HepG2 (cell line): ENCODE measurements around the gene PYCR2. TPM values are rescaled to one million over a fixed set of nuclear protein-coding genes. Genes with fewer than 3 reads are reported as not detected.

ENCODE experiments used
- ASH2L ChIP-seq: fragments of 300-600, 200-600 bp; sonication (generic); IDR thresholded peaks from 2 replicates; pipeline ENCODE4 v1.7.0; 2017; ENCODE audit warnings: low read depth, mild to moderate bottlenecking, moderate library complexity, mixed read lengths, low read length; ENCODE audit not compliant: insufficient read length
- CEBPG ChIP-seq: IDR thresholded peaks from 2 replicates; pipeline ENCODE4 v1.6.1; 2016
- EHMT2 ChIP-seq: fragments of 200-600 bp; sonication (generic); IDR thresholded peaks from 2 replicates; pipeline ENCODE4 v1.7.0; 2017; ENCODE audit warnings: antibody characterized with exemption, low read depth, low read length, borderline replicate concordance
- ELF1 ChIP-seq: sonication (generic); formaldehyde crosslinking; IDR thresholded peaks from 2 replicates; pipeline ENCODE4 v1.4.0; 2020; ENCODE audit warnings: missing genetic modification reagents
- HDAC6 ChIP-seq: fragments of 200-600 bp; sonication (generic); IDR thresholded peaks from 2 replicates; pipeline ENCODE4 v1.7.0; 2017; ENCODE audit warnings: mild to moderate bottlenecking, antibody characterized with exemption, low read length, low read depth
- MAFG ChIP-seq: sonication (generic); formaldehyde crosslinking; IDR thresholded peaks from 2 replicates; pipeline ENCODE4 v1.5.1; 2020; ENCODE audit warnings: mild to moderate bottlenecking, missing genetic modification reagents
- MBNL3 ChIP-seq: fragments of 250-450 bp; sonication (Bioruptor Pico); conservative IDR thresholded peaks from 2 replicates; pipeline ENCODE4 v1.8.0; 2022; ENCODE audit warnings: mild to moderate bottlenecking, inconsistent platforms
- NR2F1 ChIP-seq, 2 experiments: fragments of 450-650 bp in 1 of 2; formaldehyde crosslinking in 1 of 2; IDR thresholded peaks; 2 replicates each; pipeline versions ENCODE4 v1.5.0 to v1.6.1; 2016 to 2020; ENCODE audit warnings: mild to moderate bottlenecking in 1 of 2, missing compliant biosample characterization in 1 of 2, missing genetic modification reagents in 1 of 2, moderate library complexity in 1 of 2
- ONECUT2 ChIP-seq: sonication (generic); formaldehyde crosslinking; IDR thresholded peaks from 2 replicates; pipeline ENCODE4 v1.4.0; 2020; ENCODE audit warnings: missing genetic modification reagents
- PITX1 ChIP-seq: sonication (generic); formaldehyde crosslinking; IDR thresholded peaks from 2 replicates; pipeline ENCODE4 v1.5.1; 2020; ENCODE audit warnings: mild to moderate bottlenecking, missing genetic modification reagents
- RFX3 ChIP-seq: IDR thresholded peaks from 2 replicates; pipeline ENCODE4 v1.6.1; 2016; ENCODE audit warnings: missing biosample characterization, missing genetic modification reagents
- RFXAP ChIP-seq: sonication (generic); formaldehyde crosslinking; IDR thresholded peaks from 2 replicates; pipeline ENCODE4 v1.4.0; 2020; ENCODE audit warnings: missing genetic modification reagents, borderline replicate concordance
- ZBTB1 ChIP-seq: sonication (generic); formaldehyde crosslinking; IDR thresholded peaks from 2 replicates; pipeline ENCODE4 v1.4.0; 2020; ENCODE audit warnings: missing genetic modification reagents, borderline replicate concordance
- ZBTB8A ChIP-seq: sonication (generic); formaldehyde crosslinking; IDR thresholded peaks from 2 replicates; pipeline ENCODE4 v1.4.0; 2020; ENCODE audit warnings: mild to moderate bottlenecking, low read depth, missing genetic modification reagents, borderline replicate concordance
- ZFP41 ChIP-seq: sonication (generic); formaldehyde crosslinking; IDR thresholded peaks from 2 replicates; pipeline ENCODE4 v1.4.0; 2020; ENCODE audit warnings: mild to moderate bottlenecking, missing genetic modification reagents, borderline replicate concordance
- ZFX ChIP-seq: sonication (generic); formaldehyde crosslinking; IDR thresholded peaks from 2 replicates; pipeline ENCODE4 v1.4.0; 2020; ENCODE audit warnings: mild to moderate bottlenecking, low read depth, missing genetic modification reagents, moderate library complexity
- ZNF20 ChIP-seq: sonication (generic); formaldehyde crosslinking; IDR thresholded peaks from 2 replicates; pipeline ENCODE4 v1.4.0; 2020; ENCODE audit warnings: mild to moderate bottlenecking, moderate library complexity, missing genetic modification reagents
- ZNF546 ChIP-seq: sonication (generic); formaldehyde crosslinking; conservative IDR thresholded peaks from 2 replicates; pipeline ENCODE4 v1.8.1; 2023; ENCODE audit warnings: mild to moderate bottlenecking, missing genetic modification reagents
- ZNF589 ChIP-seq: sonication (generic); formaldehyde crosslinking; conservative IDR thresholded peaks from 2 replicates; pipeline ENCODE4 v1.8.0; 2022; ENCODE audit warnings: mild to moderate bottlenecking, moderate library complexity, missing genetic modification reagents
- ZNF674 ChIP-seq: sonication (generic); formaldehyde crosslinking; IDR thresholded peaks from 2 replicates; pipeline ENCODE4 v1.5.0; 2020; ENCODE audit warnings: low read depth, mild to moderate bottlenecking, missing genetic modification reagents
- ZNF781 ChIP-seq: sonication (generic); formaldehyde crosslinking; IDR thresholded peaks from 2 replicates; pipeline ENCODE4 v1.5.1; 2020; ENCODE audit warnings: borderline replicate concordance, mild to moderate bottlenecking, missing genetic modification reagents; ENCODE audit errors: not compliant biosample characterization
- ZNF891 ChIP-seq: sonication (generic); formaldehyde crosslinking; IDR thresholded peaks from 2 replicates; pipeline ENCODE4 v1.5.0; 2020; ENCODE audit warnings: mild to moderate bottlenecking, missing genetic modification reagents
- polyA plus RNA-seq, 8 experiments: library from polyadenylated mRNA; depleted of rRNA in 3 of 8; stranded (reverse) in 7 of 8; unstranded in 1 of 8; fragments of >200 nt; fragmentation: Illumina TruSeq in 4 of 8; extraction: Trizol in 4 of 8; gene quantifications; 2 replicates each; pipeline versions ENCODE4 v1.2.1 to v1.2.3, GENCODE V29; 2011 to 2016; ENCODE audit warnings: low read depth in 4 of 8, missing spikeins in 1 of 8, mixed read lengths in 1 of 8; ENCODE audit not compliant: insufficient read depth in 1 of 8
- total RNA-seq, 5 experiments: library from RNA; depleted of rRNA; stranded (reverse); fragments of >200 nt; fragmentation: Illumina TruSeq; extraction: Trizol; gene quantifications; 2 replicates each; pipeline ENCODE4 v1.2.3, GENCODE V29; 2016; ENCODE audit warnings: low read depth in 1 of 5
- TF ChIP-seq, protein P1 (sequence below): sonication (generic); formaldehyde crosslinking; IDR thresholded peaks from 2 replicates; pipeline ENCODE4 v1.8.0; 2022; ENCODE audit warnings: missing genetic modification reagents, low read depth, mild to moderate bottlenecking, borderline replicate concordance
- TF ChIP-seq, protein P2 (sequence below): sonication (generic); formaldehyde crosslinking; IDR thresholded peaks from 2 replicates; pipeline ENCODE4 v1.5.0; 2020; ENCODE audit warnings: mild to moderate bottlenecking, missing genetic modification reagents
- TF ChIP-seq, protein P3 (sequence below): sonication (generic); formaldehyde crosslinking; conservative IDR thresholded peaks from 2 replicates; pipeline ENCODE4 v1.8.0; 2022; ENCODE audit warnings: mild to moderate bottlenecking, moderate library complexity, missing genetic modification reagents
- TF ChIP-seq, protein P4 (sequence below): sonication (generic); formaldehyde crosslinking; IDR thresholded peaks from 2 replicates; pipeline ENCODE4 v1.4.0; 2020; ENCODE audit warnings: missing genetic modification reagents; ENCODE audit errors: not compliant biosample characterization

Gene PYCR2
- total and polyA plus RNA-seq, 2 of the 13 experiments (the other 11 are each of a cell fraction or from before 2014, with no cell fraction given) = 47.2 to 47.8 TPM

DNA sequence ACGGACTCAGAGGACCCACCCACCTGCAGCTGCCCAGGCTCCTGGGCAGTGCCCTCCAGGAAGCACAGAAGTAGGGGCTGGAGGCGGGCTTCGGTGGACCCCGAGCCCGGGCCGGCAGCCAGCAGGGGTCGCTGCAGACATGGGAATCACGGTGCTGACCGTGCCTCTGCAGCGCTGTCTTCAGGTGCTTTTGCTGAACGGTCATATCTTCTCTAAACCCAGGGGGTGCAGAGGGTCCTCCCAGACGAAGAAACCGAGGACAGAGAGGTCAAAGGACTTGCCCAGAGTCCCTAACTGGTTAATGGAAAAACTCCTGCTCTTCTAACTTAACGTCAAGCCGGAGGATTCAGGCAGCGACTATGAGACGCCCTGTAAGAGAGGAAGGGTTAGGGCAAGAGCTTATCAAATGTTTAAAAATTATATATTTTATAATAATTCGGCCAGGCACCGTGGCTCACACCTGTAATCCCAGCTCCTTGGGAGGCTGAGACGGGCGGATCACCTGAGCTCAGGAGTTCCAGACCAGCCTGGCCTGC lies 38.5 kb upstream of the PYCR2 start (continued):
- TF ChIP-seq MBNL3 (CRISPR knock-in tag) = no peak
- TF ChIP-seq, protein P1, sequence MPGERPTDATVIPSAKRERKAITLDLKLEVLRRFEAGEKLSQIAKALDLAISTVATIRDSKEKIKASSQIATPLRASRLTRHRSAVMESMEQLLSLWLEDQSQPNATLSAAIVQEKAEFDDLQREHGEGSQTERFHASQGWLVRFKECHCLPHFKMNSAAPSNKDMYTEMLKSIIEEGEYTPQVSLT (CRISPR knock-in tag) = no peak
- TF ChIP-seq, protein P2, sequence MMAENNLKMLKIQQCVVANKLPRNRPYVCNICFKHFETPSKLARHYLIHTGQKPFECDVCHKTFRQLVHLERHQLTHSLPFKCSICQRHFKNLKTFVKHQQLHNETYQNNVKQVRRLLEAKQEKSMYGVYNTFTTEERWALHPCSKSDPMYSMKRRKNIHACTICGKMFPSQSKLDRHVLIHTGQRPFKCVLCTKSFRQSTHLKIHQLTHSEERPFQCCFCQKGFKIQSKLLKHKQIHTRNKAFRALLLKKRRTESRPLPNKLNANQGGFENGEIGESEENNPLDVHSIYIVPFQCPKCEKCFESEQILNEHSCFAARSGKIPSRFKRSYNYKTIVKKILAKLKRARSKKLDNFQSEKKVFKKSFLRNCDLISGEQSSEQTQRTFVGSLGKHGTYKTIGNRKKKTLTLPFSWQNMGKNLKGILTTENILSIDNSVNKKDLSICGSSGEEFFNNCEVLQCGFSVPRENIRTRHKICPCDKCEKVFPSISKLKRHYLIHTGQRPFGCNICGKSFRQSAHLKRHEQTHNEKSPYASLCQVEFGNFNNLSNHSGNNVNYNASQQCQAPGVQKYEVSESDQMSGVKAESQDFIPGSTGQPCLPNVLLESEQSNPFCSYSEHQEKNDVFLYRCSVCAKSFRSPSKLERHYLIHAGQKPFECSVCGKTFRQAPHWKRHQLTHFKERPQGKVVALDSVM (CRISPR knock-in tag) = no peak
- no peak for TF ChIP-seq ONECUT2
- no peak for TF ChIP-seq ZNF589 (CRISPR knock-in tag)
- TF ChIP-seq NR2F1 (CRISPR knock-in tag; IDR thresholded peaks at IDR 0.05) = no peak
- no peak for TF ChIP-seq ZBTB1 (CRISPR knock-in tag)
- TF ChIP-seq CEBPG (CRISPR knock-in tag) = no peak
- TF ChIP-seq ZBTB8A = no peak
- no peak for TF ChIP-seq RFXAP
- TF ChIP-seq, protein P3, sequence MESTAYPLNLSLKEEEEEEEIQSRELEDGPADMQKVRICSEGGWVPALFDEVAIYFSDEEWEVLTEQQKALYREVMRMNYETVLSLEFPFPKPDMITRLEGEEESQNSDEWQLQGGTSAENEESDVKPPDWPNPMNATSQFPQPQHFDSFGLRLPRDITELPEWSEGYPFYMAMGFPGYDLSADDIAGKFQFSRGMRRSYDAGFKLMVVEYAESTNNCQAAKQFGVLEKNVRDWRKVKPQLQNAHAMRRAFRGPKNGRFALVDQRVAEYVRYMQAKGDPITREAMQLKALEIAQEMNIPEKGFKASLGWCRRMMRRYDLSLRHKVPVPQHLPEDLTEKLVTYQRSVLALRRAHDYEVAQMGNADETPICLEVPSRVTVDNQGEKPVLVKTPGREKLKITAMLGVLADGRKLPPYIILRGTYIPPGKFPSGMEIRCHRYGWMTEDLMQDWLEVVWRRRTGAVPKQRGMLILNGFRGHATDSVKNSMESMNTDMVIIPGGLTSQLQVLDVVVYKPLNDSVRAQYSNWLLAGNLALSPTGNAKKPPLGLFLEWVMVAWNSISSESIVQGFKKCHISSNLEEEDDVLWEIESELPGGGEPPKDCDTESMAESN = no peak
- no peak for TF ChIP-seq ZNF891 (CRISPR knock-in tag)
- TF ChIP-seq ZFP41 (CRISPR knock-in tag) = no peak
- no peak for TF ChIP-seq ZNF546
- no peak for TF ChIP-seq ASH2L
- peak; percentile 44; the same call in 1 of the 2 replicates for TF ChIP-seq EHMT2
- no peak for TF ChIP-seq ZNF20 (CRISPR knock-in tag)
- no peak for TF ChIP-seq ZNF781 (CRISPR knock-in tag)
- TF ChIP-seq RFX3 (CRISPR knock-in tag) = no peak
- no peak for TF ChIP-seq HDAC6
- no peak for TF ChIP-seq PITX1 (CRISPR knock-in tag)
- no peak for TF ChIP-seq ZFX (CRISPR knock-in tag)
- no peak for TF ChIP-seq MAFG
- no peak for TF ChIP-seq ELF1 (CRISPR knock-in tag)
- no peak for TF ChIP-seq ZNF674
- TF ChIP-seq, protein P4, sequence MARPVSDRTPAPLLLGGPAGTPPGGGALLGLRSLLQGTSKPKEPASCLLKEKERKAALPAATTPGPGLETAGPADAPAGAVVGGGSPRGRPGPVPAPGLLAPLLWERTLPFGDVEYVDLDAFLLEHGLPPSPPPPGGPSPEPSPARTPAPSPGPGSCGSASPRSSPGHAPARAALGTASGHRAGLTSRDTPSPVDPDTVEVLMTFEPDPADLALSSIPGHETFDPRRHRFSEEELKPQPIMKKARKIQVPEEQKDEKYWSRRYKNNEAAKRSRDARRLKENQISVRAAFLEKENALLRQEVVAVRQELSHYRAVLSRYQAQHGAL = no peak
